ENCODE results near the gene ZC3H18. TPM values are rescaled to one million over a fixed set of nuclear protein-coding genes. Genes with fewer than 3 reads are reported as not detected.

The ZC3H18 gene
- total RNA-seq, 1 experiment from 2014 or later = 40.5 TPM

DNA sequence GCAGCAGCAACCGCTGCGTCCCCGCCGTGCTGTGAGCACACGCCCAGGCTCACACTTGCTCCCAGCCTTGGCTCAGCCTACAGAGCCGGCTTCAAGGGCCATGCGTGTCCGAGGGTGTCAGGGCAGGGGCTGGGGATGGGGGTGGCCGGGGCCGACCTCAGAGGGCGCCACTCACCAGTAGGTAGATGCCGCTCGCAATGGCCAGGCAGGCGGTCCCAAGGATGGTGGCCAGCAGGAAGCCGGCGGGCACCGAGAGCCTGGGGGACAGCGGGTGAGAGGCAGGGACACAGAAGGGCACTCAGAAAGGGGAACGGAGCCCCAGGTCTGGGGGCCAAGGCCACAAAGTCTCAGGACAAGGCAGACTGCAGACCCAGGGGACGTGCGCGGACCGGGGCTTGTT lies 75.7 kb downstream of the ZC3H18 start:
- TF ChIP-seq, protein P1, sequence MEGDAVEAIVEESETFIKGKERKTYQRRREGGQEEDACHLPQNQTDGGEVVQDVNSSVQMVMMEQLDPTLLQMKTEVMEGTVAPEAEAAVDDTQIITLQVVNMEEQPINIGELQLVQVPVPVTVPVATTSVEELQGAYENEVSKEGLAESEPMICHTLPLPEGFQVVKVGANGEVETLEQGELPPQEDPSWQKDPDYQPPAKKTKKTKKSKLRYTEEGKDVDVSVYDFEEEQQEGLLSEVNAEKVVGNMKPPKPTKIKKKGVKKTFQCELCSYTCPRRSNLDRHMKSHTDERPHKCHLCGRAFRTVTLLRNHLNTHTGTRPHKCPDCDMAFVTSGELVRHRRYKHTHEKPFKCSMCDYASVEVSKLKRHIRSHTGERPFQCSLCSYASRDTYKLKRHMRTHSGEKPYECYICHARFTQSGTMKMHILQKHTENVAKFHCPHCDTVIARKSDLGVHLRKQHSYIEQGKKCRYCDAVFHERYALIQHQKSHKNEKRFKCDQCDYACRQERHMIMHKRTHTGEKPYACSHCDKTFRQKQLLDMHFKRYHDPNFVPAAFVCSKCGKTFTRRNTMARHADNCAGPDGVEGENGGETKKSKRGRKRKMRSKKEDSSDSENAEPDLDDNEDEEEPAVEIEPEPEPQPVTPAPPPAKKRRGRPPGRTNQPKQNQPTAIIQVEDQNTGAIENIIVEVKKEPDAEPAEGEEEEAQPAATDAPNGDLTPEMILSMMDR (IDR thresholded peaks at IDR 0.05; ENCODE audit: unreplicated experiment) = no peak
- Mint-ChIP-seq H3K4me1 (ENCODE audit: insufficient read depth, unreplicated experiment) (no peaks in the 10 kb centered on the region), H3K27me3 (ENCODE audit: insufficient read depth, unreplicated experiment) (no peaks in the 10 kb centered on the region), H3K4me3 (ENCODE audit: unreplicated experiment) (no peak overlapping the region), H3K9me3 (ENCODE audit: unreplicated experiment) (no peaks in the 10 kb centered on the region), H3K36me3 (ENCODE audit: insufficient read depth, unreplicated experiment) (no peaks in the 10 kb centered on the region), H3K27ac (ENCODE audit: low read depth, unreplicated experiment) (no peak overlapping the region)
- POLR2A ChIA-PET = no interaction called here
- no peak for DNase-seq (ENCODE audit: unreplicated experiment)
- BruUV-seq (replicated peaks) = no TSS peak
- CTCF ChIA-PET = no interaction called here
- intact Hi-C loops (cut with micrococcal nuclease) = no loop called here

DNA sequence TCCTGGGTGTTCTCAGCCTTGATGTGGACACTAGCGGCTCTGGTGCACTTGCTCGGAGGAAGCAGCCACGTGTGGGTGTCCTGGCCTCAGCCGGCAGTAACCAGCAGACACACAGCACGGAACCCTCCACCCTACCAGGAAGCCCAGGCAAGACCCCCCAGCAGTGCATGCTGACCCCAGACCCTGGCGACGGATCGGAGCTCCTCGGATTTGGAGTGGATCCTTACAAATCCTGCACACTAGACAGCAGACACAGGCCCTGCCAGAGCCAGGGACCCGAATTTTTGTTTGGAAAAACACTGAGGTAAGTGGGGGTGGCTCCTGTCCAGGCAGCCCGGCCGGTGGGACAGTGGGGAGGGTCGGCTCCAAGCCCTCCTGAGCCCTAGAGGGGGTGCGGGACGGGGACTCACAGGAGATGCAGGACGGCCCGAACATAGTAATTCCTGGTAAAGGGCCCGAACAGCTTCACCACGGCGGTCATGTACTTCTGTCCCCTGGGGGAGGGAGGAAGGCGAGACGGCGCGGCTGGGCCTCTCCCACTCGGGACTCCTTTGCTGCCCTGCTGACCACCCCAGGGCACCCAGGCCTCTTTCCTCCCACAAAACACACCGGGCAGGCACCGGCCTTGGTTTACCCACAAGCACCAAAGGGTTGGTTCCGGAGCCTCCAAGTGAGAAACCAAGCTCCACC lies 76.3 kb downstream of the ZC3H18 start:
- no TSS peak for BruUV-seq (replicated peaks)

DNA sequence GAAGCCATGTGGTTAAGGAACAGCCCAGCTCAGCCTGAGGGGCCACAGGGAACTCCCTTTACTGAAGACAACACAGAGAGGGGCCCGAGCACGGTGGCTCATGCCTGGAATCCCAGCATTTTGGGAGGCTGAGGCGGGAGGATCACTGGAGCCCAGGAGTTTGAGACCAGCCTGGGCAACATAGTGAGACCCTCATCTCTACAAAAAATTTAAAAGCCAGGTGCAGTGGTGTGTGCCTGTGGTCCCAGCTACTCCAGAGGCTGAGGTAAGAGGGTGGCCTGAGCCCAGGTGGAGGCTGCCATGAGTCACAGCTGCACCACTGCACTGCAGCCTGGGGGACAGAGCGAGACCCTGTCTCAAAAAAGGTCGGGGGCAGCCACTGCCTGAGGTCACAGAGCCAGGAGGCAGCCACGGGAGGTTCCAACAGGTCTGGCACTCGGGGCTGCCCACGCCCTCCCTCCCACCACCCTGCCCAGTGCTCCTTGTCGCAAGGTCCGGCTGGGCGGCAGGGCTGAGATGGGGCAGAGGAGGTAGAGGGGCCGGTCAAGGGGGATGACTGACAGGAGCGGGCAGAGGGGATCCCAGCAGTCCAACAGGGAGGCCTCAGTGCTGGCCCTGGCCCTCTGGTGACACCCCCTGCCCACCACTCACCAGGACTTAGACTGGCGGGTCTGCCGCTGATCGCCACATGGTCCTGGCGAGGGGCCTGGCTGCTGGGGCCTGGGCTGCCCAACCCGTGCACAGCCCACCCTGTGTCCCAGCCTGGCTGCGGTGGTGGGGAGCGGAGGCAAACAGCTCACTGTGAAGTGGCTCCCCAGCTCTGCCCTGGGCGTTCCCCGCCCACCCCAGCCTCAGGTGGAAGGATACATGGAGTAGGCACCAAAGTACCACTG lies 77.2 kb downstream of the ZC3H18 start:
- no TSS peak for BruUV-seq (replicated peaks)
- Mint-ChIP-seq H3K4me3 (ENCODE audit: unreplicated experiment) (no peak overlapping the region), H3K36me3 (ENCODE audit: insufficient read depth, unreplicated experiment) (no peaks in the 10 kb centered on the region), H3K27ac (ENCODE audit: low read depth, unreplicated experiment) (no peak overlapping the region), H3K9me3 (ENCODE audit: unreplicated experiment) (no peaks in the 10 kb centered on the region), H3K27me3 (ENCODE audit: insufficient read depth, unreplicated experiment) (no peaks in the 10 kb centered on the region), H3K4me1 (ENCODE audit: insufficient read depth, unreplicated experiment) (no peaks in the 10 kb centered on the region)
- intact Hi-C loops (cut with micrococcal nuclease) = no loop called here
- ChIA-PET CTCF (interaction anchor here (0.6 kb wide), 2 partner anchors 164 to 1021 kb away, joined by 3 read pairs; partner anchors contain the start of gene APRT), POLR2A (no interaction called here)
- TF ChIP-seq, protein P1 (IDR thresholded peaks at IDR 0.05; ENCODE audit: unreplicated experiment) = no peak
- DNase-seq (ENCODE audit: unreplicated experiment) = no peak

More for the DNA sequence above, 76.3 kb downstream of the ZC3H18 start:
- Mint-ChIP-seq H3K36me3 (ENCODE audit: insufficient read depth, unreplicated experiment) (no peaks in the 10 kb centered on the region), H3K4me1 (ENCODE audit: insufficient read depth, unreplicated experiment) (no peaks in the 10 kb centered on the region), H3K27ac (ENCODE audit: low read depth, unreplicated experiment) (no peak overlapping the region), H3K4me3 (ENCODE audit: unreplicated experiment) (no peak overlapping the region), H3K9me3 (ENCODE audit: unreplicated experiment) (no peaks in the 10 kb centered on the region), H3K27me3 (ENCODE audit: insufficient read depth, unreplicated experiment) (no peaks in the 10 kb centered on the region)
- ChIA-PET POLR2A (no interaction called here), CTCF (no interaction called here)
- intact Hi-C loops (cut with micrococcal nuclease) = no loop called here
- TF ChIP-seq, protein P1 (IDR thresholded peaks at IDR 0.05; ENCODE audit: unreplicated experiment) = no peak
- DNase-seq (ENCODE audit: unreplicated experiment) = no peak

DNA sequence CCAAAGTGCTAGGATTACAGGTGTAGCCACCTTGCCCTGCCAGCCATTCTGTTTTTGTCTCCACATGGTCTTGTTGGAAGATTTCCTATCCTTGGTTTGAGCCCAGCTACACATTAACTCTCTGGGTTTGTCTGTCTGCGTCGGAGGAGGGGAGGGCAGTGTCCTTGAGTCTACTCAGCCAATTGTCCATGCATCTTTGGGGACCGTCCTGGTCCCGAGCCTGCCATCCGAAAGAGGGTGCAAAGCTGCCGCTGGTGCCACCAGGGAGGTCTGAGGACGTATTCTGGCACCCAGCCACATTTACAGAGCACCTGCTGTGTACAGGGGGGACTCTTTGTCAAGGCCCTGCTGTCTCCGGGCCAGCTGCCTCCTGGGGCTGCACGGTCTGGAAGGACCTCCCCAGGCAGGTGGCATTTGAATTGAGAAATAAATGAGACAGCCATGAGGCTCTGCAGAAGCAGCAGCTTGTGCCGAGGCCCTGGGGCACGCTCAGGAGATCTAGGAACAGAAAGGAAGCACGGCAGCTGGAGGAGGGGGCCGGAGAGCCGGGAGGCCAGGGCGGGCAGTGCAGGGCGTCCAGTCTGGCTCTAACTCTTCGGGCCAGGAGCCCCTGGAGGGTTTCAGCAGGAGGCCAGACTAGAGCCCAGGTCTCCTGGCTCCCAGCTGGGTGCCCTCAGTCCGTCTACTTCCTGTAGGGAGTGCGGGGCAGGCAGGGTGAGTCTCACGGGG lies 79.2 kb downstream of the ZC3H18 start:
- Mint-ChIP-seq H3K27me3 (ENCODE audit: insufficient read depth, unreplicated experiment) (no peaks in the 10 kb centered on the region), H3K9me3 (ENCODE audit: unreplicated experiment) (no peaks in the 10 kb centered on the region), H3K4me1 (ENCODE audit: insufficient read depth, unreplicated experiment) (no peaks in the 10 kb centered on the region), H3K4me3 (ENCODE audit: unreplicated experiment) (no peak overlapping the region), H3K27ac (ENCODE audit: low read depth, unreplicated experiment) (no peak overlapping the region), H3K36me3 (ENCODE audit: insufficient read depth, unreplicated experiment) (peaks cover 2% of the 10 kb centered on the region)
- POLR2A ChIA-PET = interaction anchor here (0.7 to 0.9 kb wide), 2 partner anchors 11 to 13 kb away, joined by 3 read pairs; partner anchors contain the start of gene MVD
- no peak for DNase-seq (ENCODE audit: unreplicated experiment)
- CTCF ChIA-PET = no interaction called here
- TF ChIP-seq, protein P1 (IDR thresholded peaks at IDR 0.05; ENCODE audit: unreplicated experiment) = no peak
- no TSS peak for BruUV-seq (replicated peaks)
- intact Hi-C loops (cut with micrococcal nuclease) = no loop called here

All from MCF 10A (cell line).